HG03442 (cell line): Measurements from ENCODE around the gene FAU.
"Not testable (repeated sequence)": the region's sequence is repeated elsewhere in the genome, so short reads cannot be mapped to it uniquely, and the experiment has no call there.

Experiments used
- ATAC-seq: cut with Tn5 transposase; IDR thresholded peaks from one replicate; pipeline ENCODE4 v1.9.1; 2021; ENCODE audit warnings: mild to moderate bottlenecking, moderate library complexity; ENCODE audit not compliant: unreplicated experiment

Gene FAU

DNA sequence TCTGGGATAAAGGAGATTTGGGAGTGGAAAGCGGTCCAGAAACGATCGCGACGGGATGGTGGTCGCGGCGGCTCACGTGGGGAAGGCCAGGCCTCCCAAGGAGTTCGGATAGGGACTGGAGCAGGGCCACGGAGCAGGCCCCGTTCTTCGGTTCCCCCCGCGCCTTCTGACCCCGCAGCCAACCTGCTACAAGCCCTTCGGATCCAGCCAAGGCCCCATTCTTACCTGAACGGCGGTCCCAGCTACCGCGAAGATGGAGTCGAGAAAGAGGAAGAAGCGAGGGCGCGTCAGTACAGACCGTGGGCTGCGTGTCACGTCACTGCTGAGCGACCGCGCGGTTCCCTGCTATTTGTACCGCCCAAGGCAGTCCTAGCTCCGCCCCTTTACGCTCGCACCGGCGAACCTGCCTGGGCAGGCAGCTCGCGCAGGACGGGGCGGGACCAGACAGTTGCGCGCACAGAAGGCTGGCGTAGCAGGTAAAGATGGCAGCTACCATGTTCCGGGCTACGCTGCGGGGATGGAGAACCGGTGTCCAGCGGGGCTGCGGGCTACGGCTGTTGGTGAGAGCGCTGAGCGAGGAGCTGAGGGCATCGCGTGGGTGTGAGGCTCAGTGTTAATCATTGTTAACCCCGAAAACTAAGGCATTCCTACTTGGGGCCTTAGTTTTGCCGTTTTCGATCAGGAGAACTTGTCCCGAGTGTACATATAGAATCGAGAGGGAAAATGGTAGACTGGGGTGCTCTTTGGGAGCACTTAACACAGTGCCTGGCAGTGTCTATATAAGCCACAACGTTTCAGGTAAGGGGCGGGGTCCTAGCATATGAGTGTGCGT is at the start of gene FAU, which contains the start of gene MRPL49:
Gene FAU, minus strand, starts transcription at position 270 of the 832 bp plus-strand sequence. CDS start 321 bp downstream, outside the sequence.
Gene MRPL49, plus strand, starts transcription at position 457 of the 832 bp plus-strand sequence. Its CDS starts 26 bp downstream, at position 483.
- ATAC-seq = peak; percentile 70

DNA sequence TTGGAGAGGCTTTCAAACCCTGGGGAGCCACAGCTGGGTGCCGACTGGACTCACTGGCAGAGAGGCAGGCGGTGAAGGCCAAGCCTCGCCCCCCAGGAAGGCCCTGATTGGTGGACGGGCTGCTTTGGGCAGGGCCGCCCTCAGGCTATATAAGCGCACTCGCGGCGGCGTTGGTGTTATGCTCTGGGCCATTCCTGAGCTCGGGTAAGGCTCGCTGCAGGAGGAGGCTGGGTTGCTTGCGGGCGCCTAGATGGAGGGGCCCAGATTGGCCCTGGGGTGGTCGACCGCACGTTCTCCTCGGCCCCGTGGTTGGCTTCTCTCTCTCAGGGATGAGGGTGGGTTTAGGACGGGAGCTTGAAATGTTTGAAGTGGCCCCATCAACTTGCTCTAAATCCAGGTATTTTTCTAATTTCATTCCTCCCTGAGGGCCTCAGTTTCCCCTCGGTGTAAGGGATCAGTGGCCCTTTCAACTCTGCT is 48.2 kb upstream of the FAU start, which contains the start of gene SPDYC:
Gene SPDYC, plus strand, starts transcription at position 176 of the 477 bp plus-strand sequence. CDS start 1,125 bp downstream, outside the sequence.
- ATAC-seq = no peak

DNA sequence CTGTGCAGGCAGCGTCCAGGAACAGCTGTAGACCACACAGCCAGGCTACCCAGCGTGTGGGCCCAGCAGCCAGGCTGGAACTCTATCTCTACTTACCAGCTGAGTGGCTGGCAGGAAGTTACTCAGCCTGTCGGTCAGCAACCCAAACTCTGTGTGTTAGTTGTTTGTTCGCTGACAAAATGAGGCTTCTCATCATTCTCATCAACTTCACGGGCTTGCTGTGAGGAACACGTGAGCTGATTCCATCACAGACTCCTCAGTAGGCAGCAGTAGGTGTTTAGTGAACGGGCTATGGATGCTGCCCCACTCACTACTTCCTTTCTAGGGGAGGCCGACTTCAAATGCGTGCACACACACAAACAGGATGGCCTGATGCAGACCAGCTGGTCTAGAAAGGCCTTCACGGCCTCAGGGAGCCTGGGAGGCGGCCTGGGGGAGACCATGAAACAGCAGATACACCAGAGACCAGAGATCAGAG is 47.3 kb upstream of the FAU start:
- no peak for ATAC-seq

DNA sequence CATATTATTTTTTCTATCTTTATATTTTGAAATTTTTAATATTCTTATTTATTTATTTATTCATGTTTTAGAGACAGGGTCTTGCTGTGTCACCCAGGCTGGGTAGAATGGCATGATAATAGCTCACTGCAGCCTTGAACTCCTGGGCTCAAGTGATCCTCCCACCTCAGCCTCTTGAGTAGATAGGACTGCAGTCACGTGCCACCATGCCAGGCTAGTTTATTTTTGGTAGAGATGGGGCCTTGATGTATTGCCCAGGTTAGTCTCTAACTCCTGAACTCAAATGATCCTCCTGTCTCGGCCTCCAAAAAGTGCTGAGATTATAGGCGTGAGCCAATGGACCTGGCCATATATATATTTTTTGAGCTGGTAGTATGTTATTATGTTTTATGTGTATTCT is 45.7 kb upstream of the FAU start:
- ATAC-seq = no peak

DNA sequence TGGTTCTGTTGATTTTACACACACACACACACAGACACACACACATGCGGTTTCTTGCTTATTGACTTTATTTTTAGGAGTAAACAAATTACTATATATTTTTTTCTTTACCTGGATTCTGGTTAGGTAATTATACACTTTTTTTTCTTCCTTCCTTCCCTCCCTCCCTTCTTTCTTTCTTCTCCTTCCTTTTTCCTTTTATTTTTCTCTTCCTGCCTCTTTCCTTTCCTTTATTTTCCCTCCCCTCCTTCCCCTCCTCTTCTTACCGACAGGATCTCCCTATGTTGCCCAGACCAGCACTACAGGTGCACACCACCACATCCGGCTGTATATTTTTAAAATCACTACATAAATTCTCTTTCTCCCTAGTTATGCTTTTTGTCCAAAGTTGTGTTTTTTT is 45.0 kb upstream of the FAU start:
- ATAC-seq = no peak

DNA sequence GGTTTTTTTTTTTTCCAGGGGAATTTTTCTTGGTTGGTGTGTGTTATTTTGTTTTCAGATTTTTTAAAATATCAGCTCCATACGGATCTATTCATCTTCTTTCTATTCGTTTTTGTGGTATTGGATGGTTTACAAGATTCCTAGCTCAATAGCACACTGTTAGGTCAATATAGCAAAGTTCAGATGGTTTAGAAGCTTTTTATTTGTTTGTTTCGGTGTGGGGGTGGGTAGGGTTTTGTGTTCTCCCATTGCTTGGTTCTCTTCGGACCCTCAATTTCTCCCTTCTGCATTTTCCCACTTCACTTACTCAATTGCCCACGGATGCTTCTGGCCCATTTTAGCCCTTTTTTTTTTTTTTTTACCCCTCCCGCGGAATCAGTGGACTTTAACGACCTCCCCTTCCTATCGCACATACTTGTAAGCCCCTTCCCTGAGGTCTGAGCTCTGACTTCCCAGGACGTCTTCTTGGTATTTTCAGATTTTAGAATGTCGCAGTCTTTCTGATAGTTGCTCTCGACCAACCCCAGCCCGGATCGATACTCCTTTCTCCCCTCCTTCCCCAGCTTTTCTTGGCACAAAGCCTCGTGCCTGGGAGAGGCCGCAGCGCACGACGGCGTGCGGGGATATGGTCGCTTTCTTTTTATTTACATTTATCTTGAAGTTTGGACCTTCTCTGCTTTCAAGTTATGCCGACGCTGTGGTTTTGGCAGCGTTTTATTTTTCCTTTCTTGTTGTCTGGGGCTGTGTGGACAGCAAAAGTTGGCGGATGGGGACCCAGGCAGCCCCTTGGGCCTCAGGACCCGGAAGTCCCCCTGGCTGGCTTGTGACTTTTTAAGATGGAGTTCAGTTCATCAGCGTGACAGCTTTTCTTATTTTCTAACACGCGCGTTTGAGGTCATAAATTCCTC is 43.7 kb upstream of the FAU start:
- no peak for ATAC-seq

DNA sequence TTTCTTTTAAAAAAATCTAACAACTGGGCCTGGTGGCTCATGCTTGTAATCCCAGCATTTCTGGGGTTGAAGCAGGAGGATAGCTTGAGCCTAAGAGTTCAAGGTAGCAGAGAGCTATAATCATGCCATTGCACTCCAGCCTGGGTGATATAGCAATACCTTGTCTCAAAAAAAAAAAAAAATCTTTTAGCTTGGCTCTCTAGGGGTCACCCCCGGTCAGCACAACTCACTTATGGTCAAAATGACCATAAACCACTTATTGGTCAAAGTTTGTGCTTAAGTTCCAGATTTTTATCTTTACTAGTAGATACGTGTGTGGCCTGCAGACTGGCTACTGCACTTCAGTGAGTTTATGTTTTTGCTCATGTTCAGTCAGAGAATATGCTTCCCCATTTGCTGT is 41.8 kb upstream of the FAU start:
- no peak for ATAC-seq

DNA sequence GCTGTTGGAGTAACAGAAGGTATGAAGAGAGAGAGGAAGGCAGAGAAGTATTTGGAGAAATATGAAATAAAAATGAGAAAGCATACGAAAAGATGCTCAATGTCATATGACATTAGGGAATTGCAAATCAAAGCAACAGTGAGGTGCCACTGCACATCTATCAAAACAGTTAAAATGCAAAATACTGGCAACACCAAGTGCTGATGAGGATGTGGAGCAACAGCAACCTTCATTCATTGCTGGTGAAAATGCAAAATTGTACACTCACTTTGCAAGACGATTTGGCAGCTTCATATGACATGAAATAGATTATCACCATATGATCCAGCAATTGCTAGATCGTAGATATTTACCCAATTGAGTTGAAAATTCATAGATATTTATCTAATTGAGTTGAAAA is 38.7 kb upstream of the FAU start:
- no peak for ATAC-seq

DNA sequence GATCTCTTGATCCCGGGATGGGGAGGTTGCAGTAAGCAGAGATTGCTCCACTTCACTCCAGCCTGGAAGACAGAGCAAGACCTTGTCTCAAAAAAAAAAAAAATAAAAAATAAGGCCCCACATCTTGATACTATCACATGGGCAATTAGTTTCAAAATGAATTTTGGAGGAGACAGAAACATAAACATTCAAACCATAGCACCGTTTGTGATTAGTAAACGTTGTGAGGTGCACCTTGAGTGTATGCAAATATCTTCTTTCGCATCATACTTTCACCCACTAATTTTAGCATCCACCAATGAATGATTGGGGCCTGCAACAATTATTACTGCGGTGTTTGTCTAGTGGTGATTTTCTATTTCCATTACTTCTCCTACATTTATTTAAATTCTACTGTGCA is 37.1 kb upstream of the FAU start:
- no peak for ATAC-seq

DNA sequence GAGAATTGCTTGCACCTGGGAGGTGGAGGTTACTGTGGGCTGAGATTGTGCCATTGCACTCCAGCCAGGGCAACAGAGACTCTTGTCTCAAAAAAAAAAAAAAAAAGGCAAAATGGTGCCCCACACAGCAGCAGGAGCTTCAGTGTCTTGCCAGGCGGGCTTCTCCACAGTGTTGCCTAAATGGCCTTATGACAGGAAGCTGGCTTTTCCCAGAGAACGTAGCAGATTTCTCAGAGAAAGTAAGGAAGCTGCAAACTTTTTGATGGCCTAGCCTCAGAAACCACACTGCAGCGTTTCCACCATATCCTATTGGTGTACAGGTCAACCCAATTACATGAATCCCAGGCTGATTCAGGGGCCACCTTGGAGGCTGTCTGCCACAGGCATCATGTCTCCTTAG is 35.4 kb upstream of the FAU start:
- no peak for ATAC-seq

DNA sequence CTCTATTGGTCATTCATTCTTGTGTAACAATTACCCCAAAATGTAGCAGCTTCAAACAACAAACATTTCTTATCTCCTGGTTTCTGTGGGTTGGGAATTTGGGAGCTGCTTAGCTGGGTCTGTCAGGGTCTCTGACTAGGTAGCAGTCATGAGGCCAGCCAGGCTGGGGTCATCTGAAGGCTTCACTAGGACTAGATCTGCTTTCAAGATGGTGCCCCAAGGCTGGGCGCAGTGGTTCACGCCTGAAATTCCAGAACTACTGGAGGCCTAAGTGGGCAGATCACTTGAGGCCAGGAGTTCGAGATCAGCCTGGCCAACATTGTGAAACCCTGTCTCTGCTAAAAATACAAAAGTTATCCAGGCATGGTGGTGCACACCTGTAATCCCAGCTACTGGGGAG is 35.0 kb upstream of the FAU start:
- ATAC-seq = no peak

DNA sequence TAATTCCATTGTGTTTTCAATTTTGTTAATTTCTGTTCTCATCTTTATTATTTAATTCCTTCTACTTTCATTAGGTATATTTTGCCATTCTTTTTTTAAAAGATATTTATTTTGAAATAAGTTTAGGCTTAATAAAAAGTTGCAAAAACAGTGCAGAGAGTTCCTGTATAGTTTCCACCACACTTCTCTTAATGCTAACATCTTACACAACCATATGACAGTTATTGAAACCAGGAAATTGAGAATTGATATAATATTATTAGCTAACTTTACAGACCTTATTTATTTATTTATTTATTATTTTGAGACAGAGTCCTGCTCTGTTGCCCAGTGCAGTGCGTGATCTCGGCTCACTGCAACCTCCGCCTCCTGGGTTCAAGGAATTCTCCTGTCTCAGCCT is 34.3 kb upstream of the FAU start:
- no peak for ATAC-seq

DNA sequence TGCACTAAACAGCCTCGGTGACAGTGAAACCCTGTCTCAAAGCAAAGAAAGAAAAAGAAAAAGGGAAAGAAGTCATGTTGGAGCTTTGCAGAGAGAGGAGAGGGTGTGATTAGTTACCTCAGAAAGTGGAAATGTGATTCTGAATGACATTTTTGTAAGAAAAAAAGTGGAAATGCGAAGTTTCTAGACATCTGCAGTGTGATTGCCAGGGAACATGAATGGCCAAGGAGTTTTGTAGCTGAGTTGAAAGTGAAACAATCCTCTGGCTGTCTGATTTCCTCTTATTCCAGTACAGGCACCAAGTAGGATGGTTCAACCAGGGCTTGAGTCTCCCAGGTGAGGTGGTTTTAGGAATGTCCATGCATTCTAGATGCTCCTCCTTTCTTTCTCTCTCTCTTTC is 30.2 kb upstream of the FAU start:
- no peak for ATAC-seq

DNA sequence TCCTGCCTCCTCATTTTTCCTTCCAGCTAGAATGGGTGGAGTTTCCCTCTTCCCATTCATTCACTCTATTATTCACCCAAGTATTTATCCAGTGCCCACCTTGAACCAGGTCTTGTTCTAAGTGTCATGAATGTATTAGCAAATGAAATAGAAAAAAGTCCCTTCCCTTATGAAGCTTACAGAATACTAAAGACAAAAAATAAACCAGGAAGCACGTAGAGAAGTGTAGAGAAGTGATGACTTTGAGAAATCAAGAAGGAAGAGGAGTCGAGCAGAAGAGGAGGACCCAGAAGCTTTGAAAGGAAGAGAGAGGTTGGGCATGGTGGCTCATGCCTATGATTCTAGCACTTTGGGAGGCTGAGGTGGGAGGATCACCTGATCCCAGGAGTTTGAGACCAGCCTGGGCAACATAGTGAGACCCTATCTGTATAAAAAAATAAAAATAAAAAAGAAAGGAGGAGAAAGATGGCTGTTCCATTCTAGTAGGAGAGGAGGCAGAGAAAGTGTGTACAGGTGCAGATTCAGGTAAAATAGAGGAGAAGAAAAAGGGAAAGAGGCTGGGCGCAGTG is 29.5 kb upstream of the FAU start:
- ATAC-seq = no peak

DNA sequence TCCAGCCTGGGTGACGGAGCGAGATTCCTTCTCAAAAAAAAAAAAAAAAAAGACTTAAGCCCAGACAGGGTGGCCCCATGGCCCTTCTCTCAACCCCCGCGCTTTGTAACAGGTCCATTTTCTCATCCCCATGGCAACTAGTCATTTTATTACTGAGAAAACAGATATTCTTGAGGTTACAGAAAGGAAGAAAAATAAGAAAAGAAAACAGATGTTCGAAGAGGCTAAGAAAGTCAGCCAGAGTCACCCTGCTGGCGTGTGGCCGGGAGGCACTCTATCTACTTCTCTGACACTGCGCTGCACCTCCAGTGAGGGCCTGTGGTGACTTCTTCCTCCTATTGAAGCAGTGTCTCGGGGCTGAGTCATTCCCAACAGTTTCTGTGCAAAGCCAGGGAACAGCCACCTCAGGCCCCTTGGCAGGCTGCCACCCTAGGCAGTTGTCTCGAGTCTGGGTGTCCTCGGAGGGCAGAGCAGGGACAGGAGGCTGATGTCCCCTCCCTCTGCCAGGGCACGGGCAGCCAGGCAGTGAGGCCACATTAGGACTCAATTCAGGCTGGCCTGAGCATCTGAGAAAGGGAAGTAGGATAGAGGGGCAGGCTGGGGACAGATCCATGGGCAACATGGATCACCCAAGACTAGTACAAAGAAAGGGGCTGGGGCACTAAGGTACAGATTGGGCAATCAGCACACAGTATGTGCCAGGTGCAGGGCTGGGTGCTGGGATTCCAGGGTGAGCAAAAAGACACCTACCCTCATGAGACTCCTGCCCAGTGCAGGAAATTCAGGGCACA is 28.8 kb upstream of the FAU start:
- peak; percentile 49 for ATAC-seq

DNA sequence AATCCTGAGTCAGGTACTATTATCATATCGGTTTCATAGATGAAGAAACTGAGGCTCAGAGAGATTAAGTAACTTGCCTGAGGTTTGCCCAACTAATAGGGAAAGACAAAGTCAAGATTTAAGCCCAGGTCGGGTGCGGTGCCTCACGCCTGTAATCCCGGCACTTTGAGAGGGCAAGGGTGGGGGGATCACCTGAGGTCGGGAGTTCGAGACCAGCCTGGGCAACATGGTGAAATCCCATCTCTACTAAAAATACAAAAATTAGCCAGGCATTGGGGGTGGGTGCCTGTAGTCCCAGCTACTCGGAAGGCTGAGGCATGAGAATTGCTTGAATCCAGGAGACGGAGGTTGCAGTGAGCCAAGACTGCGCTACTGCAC is 28.2 kb upstream of the FAU start:
- not testable (repeated sequence) for ATAC-seq

DNA sequence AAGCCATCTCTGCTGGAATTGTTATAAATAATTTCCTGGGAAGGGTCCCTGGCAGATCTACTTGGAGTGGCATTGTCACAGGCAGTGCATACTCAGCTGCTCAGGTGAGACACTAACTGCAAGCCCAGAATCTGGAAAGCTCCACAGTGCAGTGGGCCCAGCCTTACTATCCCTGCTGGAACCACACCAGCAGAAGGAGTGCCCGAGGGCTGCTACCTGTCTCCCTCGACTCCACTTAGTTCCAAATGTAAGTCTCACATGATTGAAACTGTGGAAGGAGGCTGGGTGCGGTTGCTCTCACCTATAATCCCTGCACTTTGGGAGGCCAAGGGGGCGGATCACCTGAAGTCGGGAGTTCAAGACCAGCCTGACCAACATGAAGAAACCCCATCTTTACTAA is 26.7 kb upstream of the FAU start:
- ATAC-seq = no peak

DNA sequence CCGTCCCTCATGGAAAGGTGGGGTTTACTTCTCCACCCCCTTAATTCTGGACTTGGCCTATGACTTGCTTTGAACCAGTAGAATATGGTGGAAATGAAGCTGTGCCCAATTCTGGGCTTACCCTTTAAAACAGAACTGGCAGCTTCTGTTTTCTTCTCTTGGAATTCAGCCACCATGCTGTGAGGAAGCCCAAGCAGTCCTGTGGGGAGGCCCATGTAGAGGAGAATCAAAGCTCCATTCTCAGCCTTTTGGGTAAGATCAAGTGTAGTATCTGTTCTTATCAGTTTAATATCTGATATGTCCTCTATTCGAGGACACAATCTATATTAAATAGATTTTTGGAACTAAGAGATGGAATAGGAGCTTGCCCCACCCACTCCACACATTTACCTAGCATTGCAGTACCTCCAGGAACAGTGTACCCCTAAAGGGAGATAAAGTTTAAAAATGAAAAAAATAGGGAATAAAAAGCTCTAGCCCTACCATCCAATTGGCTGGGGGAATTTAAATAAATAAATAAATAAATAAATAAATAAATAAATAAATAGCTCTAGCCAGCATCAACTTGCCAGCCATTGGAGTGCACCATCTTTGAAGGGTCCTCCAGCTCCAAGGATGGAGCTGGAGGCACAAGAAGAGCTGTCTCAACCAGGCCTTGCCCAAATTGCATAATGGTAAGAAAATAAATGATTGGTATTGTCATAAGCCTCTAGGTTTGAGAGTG is 25.6 kb upstream of the FAU start:
- ATAC-seq = no peak

DNA sequence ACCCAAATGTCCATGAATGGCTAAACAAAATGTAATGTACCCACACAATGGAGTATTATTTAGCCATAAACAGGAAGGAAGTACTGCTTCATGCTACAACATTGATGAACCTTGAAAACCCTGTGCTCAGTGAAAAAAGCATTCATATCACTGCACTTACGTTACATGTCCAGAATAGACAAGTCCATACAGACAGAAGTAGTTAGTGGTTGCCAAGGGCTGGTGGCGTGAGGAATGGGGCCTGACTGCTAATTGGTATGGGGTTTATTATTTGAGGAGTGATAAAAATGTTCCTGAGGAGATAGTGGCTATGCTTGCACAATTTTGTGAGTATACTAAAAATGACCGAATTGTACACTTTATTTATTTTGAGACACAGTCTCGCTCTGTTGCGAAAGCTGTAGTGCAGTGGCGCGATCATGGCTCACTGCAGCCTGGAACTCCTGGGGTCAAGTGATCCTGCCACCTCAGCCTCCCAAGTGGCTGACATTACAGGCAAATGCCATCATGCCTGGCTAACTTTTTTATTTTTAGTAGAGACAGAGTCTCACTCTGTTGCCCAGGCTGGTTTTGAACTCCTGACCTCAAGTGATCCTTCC is 20.1 kb upstream of the FAU start:
- no peak for ATAC-seq
